ENCODE results near the gene ITGA3.
"Not testable (repeated sequence)": the region's sequence is repeated elsewhere in the genome, so short reads cannot be mapped to it uniquely, and the experiment has no call there.

ITGA3 gene

GRCh38 chr17:50035421-50035879, 20.5 kb upstream of the ITGA3 start:
- DNase-seq (ENCODE audit: low spot score) = peak; percentile 36

- no peak for DNase-seq (ENCODE audit: low spot score)
Observed at GRCh38 chr17:50035945-50036344, 20.0 kb upstream of the ITGA3 start.

DNA sequence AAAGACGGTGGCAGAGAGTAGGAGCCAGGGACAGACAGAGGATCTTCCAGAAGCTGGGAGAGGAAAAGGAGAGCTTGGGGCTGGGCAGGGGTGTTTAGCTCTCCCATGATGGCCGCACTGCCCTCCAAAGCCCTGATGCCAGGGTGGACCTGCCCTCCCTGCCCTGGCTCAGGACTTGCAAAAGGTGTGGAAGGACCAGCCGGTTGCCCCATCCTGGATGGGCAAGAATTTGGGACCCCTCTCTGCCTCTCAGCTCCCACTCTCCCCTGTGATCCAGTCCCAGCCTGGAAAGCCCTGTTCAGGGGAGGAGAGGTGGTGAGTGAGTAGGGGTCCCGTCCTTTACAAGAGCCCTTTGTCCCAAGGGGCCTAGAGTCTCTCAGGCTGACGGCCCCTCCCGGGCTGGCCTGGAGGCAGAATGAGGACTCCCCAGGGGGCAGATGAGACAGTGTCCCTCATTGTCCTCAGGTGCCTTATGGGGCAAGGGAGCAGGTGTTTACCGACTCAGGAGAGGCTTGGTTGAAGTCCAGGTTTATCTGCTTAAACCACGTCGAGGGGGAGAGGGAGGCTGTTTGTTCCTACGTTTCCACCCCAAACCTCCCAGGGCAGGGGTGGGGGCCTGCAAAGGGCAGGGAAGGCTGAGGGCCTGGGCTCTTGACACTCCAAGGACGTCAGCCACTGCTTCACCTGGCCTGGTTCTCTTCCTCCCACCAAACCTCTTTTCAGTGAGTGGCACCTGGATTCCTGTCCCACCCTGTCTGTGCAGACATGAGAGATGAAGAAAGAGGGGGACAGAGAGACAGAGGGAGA, 19.3 kb upstream of the ITGA3 start:
- peak; percentile 36 for DNase-seq (ENCODE audit: low spot score)

GRCh38 chr17:50037321-50038107, 18.4 kb upstream of the ITGA3 start:
- peak; percentile 37 for DNase-seq (ENCODE audit: low spot score)

DNA sequence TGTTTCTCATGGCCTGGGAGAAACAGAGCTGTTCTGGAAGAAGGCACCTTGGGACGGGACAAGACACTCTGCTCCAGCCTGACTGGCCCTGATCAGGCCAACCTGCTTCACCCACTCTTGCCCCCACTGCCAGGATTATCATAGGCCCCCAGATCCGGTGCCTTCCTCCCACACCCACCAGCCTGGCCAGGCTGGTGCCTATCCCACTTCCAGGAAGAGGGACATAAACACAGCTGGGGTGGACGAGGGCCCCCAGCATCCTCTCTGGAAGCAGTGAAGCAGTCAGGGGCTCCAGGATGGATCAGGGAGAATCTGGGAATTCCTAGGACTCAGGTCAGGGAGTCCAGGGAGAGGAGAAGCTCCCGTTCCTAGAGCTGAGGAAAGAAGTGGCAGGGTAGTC, 16.9 kb upstream of the ITGA3 start:
- DNase-seq (ENCODE audit: low spot score) = peak; percentile 22

GRCh38 chr17:50040496-50040895, 15.4 kb upstream of the ITGA3 start:
- not testable (repeated sequence) for DNase-seq (ENCODE audit: low spot score)

GRCh38 chr17:50042211-50042610, 13.7 kb upstream of the ITGA3 start:
- DNase-seq (ENCODE audit: low spot score) = no peak

DNA sequence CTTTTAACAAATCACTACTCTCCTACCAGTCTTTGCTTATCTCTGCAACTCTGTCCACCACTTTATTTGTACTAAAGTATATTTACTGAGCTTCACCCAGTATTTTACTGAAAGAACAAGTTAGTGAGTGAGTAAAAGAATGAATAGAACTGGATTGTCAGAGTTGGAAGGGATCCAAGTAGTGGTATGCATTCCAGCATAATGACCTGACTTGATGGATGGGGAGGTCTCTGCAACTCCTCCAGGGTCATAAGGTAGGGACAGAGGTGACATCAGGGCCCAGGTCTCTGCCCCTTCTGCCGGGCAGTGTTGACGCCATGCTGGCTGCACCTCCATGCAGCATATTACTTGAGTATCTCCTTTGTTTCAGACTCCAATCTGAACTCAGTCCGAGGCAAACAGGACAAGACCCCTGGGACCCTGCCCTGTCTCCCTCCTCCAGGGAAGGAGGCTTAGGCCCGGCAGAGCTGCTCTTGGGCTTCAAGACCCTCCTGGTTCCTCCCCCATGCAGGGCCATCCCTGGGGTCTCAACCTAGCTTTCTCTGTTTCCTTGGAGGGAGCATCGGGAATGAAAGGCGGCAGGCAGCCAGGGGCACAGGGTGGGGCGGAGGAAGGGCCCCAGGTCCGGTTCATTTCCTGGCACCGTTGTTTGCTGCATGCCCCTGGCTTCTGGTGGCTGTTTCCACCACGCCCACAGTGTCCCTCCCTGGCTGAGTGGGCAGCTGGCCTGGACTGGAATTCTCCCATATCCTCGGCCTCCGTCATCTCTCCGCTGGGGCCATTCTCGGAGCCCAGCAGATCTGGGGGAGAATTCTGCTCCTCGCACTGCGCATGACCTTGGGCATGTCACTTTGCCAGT, 12.4 kb upstream of the ITGA3 start:
- DNase-seq (ENCODE audit: low spot score) = no peak

DNA sequence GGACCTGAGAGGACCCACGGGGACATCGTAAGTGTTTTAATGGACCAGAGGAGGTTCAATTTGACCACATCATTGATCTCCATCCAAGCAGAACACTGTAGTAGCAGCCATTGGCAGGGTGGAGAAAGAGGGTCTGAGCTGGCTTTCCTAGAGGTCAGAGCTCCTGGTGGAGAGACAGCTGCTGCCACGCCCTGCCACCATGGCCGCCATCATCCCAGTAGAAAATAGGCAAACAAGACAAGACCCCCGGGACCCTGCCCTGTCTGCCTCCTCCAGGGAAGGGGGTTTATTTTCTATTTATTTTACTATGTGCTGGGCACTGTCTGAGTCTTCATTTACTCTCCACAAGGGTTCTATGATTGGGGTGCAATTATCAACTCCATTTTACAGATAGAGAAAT, 11.4 kb upstream of the ITGA3 start:
- no peak for DNase-seq (ENCODE audit: low spot score)

- no peak for DNase-seq (ENCODE audit: low spot score)
Observed at GRCh38 chr17:50045154-50045553, 10.8 kb upstream of the ITGA3 start.

- DNase-seq (ENCODE audit: low spot score) = no peak
Observed at GRCh38 chr17:50046179-50046578, 9.7 kb upstream of the ITGA3 start.

DNA sequence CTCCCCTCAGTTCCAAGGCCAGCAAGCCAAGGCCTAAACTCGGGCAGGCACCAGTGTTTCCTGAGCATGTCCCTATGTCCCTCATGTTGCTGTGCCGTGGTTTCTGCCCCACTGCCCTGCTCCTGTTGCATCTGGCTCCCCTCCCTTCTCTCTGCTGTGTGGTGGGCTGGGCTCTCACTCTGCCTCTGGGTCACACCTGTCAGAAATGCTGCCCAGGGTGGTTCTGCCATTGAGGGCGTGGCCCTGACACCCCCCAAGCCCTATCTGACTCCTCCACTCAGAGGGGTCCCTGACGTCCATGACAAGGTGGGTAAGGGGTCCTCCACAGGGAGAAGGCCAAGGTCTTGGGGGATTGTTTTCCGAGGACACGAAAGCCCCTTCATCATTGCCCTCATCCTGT, 9.2 kb upstream of the ITGA3 start:
- no peak for DNase-seq (ENCODE audit: low spot score)

GRCh38 chr17:50047083-50047482, 8.8 kb upstream of the ITGA3 start:
- DNase-seq (ENCODE audit: low spot score) = no peak

DNA sequence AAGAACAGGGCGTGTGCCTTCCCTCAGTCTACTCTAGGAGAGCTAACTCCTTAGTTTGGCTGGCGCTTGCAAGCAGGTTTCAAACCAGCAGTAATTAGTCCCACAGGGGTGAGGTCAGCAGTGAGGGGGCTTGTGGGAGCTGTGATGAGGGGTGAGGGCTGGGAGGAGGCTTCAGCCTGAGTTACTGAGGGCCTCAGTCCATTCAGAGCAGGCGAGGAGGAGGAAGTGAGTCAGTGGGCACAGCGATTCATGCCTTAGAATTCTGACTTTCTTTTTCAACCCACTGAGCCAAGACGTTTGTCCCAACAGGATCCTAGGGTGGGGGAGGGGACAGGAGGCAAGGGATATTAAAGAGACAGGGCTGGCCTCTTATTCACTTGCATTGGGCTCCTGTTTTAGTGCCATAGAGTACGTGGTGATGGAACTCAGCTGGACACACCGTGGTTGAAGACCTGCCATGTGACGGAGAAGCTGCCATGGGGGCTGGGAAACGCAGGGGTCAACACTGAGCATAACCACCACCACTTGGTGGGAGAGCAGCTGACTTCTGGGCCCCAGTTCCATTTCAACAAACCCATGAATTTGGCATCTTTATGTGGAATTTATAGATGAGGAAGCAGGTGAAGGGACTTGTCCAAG, 8.3 kb upstream of the ITGA3 start:
- DNase-seq (ENCODE audit: low spot score) = no peak

DNA sequence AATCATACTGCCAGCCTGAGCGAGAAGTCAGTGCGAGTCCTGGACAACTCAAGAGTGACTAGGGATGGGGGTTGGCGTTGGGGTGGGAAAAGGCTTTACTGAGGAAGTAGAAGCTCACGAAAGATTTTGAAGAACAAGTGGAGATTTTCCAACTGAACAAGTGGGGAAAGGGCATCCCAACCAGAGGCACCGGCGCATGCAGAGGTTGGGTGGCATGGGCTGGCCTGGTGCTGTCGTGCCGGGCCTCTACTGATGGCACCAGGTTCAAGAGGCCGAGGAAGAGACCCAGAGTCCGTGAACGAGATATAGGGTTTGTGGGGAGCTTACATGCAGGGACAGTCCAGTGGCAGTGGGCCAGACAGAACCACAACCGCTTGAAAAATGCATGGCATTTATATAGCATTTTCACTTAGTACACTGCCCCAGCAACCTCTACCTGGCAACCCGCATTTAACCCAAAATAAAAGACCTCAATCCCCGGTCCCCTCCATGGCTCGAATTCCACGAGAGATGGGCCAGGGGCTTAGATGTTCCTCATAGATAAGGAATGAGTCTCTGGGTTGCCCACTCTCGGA, 7.7 kb upstream of the ITGA3 start:
- no peak for DNase-seq (ENCODE audit: low spot score)

GRCh38 chr17:50048988-50049387, 6.9 kb upstream of the ITGA3 start:
- no peak for DNase-seq (ENCODE audit: low spot score)

- DNase-seq (ENCODE audit: low spot score) = no peak
Observed at GRCh38 chr17:50049636-50050035, 6.3 kb upstream of the ITGA3 start.

- DNase-seq (ENCODE audit: low spot score) = no peak
Observed at GRCh38 chr17:50050431-50051032, 5.4 kb upstream of the ITGA3 start.

- DNase-seq (ENCODE audit: low spot score) = no peak
Observed at GRCh38 chr17:50051082-50051576, 4.8 kb upstream of the ITGA3 start.

DNA sequence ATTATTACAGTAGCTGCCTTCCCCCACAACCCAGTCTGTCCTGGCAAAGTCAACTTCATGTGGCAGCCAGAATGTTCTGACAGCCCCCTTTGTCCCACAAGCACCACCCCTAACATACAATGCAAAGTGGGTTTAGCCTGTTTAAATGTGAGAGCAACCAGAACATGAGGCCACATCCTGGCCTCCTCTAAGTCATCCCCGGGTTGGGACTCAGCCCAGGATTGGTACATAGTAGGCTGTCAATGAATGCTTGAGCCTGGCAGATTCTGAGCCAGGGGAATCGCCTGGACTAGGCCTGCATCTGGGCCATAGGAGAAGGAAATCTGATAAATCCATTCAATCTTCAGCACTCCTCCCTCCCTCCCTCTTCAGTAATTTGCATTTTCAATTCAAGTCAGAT, 4.3 kb upstream of the ITGA3 start:
- DNase-seq (ENCODE audit: low spot score) = no peak

- no peak for DNase-seq (ENCODE audit: low spot score)
Observed at GRCh38 chr17:50052241-50052796, 3.6 kb upstream of the ITGA3 start.
